KOPT-K1 (cell line): ENCODE data around the gene PAX7.

Source experiments
- H3K27ac ChIP-seq: fragments of 200-600 bp; sonication (generic); 2 replicates; pipeline ENCODE4 v1.5.1; 2016; ENCODE audit warnings: antibody characterized with exemption, mild to moderate bottlenecking, low read depth, low read length; ENCODE audit not compliant: poor library complexity, severe bottlenecking
- H3K36me3 ChIP-seq: fragments of 200-600 bp; sonication (generic); 2 replicates; pipeline ENCODE4 v1.5.1; 2017; ENCODE audit warnings: antibody characterized with exemption, mild to moderate bottlenecking, low read length, moderate library complexity; ENCODE audit not compliant: insufficient read depth
- H3K9me3 ChIP-seq: fragments of 200-600 bp; sonication (generic); 2 replicates; pipeline ENCODE4 v1.5.1; 2017; ENCODE audit warnings: antibody characterized with exemption, low read length, mild to moderate bottlenecking; ENCODE audit not compliant: insufficient read depth, poor library complexity, severe bottlenecking

Gene PAX7

GRCh38 chr1:18607289-18607760, 23.3 kb upstream of the PAX7 start:
- Histone ChIP-seq H3K9me3 (no peaks in the 10 kb centered on the region), H3K27ac (no peak overlapping the region), H3K36me3 (no peaks in the 10 kb centered on the region)

GRCh38 chr1:18608534-18608933, 22.1 kb upstream of the PAX7 start:
- Histone ChIP-seq H3K27ac (no peak overlapping the region), H3K9me3 (no peaks in the 10 kb centered on the region), H3K36me3 (no peaks in the 10 kb centered on the region)

GRCh38 chr1:18611311-18611710, 19.3 kb upstream of the PAX7 start:
- Histone ChIP-seq H3K9me3 (no peaks in the 10 kb centered on the region), H3K27ac (no peak overlapping the region), H3K36me3 (no peaks in the 10 kb centered on the region)

- H3K27ac ChIP-seq = no peak overlapping the region
- no peaks in the 10 kb centered on the region for H3K9me3 ChIP-seq
- H3K36me3 ChIP-seq = no peaks in the 10 kb centered on the region
Measured at GRCh38 chr1:18612073-18612472, 18.6 kb upstream of the PAX7 start.

GRCh38 chr1:18614069-18614735, 16.4 kb upstream of the PAX7 start:
- no peaks in the 10 kb centered on the region for H3K36me3 ChIP-seq
- no peaks in the 10 kb centered on the region for H3K9me3 ChIP-seq
- no peak overlapping the region for H3K27ac ChIP-seq

GRCh38 chr1:18618546-18619466, 11.8 kb upstream of the PAX7 start:
- Histone ChIP-seq H3K9me3 (no peaks in the 10 kb centered on the region), H3K36me3 (no peaks in the 10 kb centered on the region), H3K27ac (no peak overlapping the region)

- Histone ChIP-seq H3K9me3 (no peaks in the 10 kb centered on the region), H3K36me3 (no peaks in the 10 kb centered on the region), H3K27ac (no peak overlapping the region)
Measured at GRCh38 chr1:18619467-18619835, 11.2 kb upstream of the PAX7 start.

- peaks cover 17% of the 10 kb centered on the region for H3K9me3 ChIP-seq
- H3K36me3 ChIP-seq = no peaks in the 10 kb centered on the region
- no peak overlapping the region for H3K27ac ChIP-seq
Measured at GRCh38 chr1:18628511-18628910, 2.1 kb upstream of the PAX7 start.

GRCh38 chr1:18629659-18630510, 761 bp upstream of the PAX7 start:
- Histone ChIP-seq H3K36me3 (no peaks in the 10 kb centered on the region), H3K9me3 (peaks cover 18% of the 10 kb centered on the region), H3K27ac (no peak overlapping the region)

GRCh38 chr1:18631496-18632217, 1.0 kb downstream of the PAX7 start:
- H3K36me3 ChIP-seq = no peaks in the 10 kb centered on the region

GRCh38 chr1:18632218-18632588, 1.6 kb downstream of the PAX7 start:
- Histone ChIP-seq H3K9me3 (peaks cover 18% of the 10 kb centered on the region), H3K36me3 (no peaks in the 10 kb centered on the region), H3K27ac (no peak overlapping the region)

More at GRCh38 chr1:18631496-18632217, 1.0 kb downstream of the PAX7 start:
- Histone ChIP-seq H3K9me3 (peaks cover 18% of the 10 kb centered on the region), H3K27ac (no peak overlapping the region)

- Histone ChIP-seq H3K27ac (no peak overlapping the region), H3K9me3 (peaks cover 18% of the 10 kb centered on the region), H3K36me3 (no peaks in the 10 kb centered on the region)
Measured at GRCh38 chr1:18632783-18633421, 2.3 kb downstream of the PAX7 start.

GRCh38 chr1:18633422-18634155, 2.9 kb downstream of the PAX7 start:
- no peak overlapping the region for H3K27ac ChIP-seq
- no peaks in the 10 kb centered on the region for H3K36me3 ChIP-seq
- peaks cover 18% of the 10 kb centered on the region for H3K9me3 ChIP-seq
